AG09319 (cell line): Measurements from ENCODE around the gene UBXN10.
"Not testable (repeated sequence)": the region's sequence is repeated elsewhere in the genome, so short reads cannot be mapped to it uniquely, and the experiment has no call there.

Experiments used
- DNase-seq: peaks from one replicate; pipeline ENCODE4 v3.0.0-alpha.2; 2010; ENCODE audit warnings: low read depth; ENCODE audit errors: extremely low read depth
- CTCF ChIP-seq: IDR thresholded peaks from 2 replicates; pipeline ENCODE4 v1.5.1; 2011; ENCODE audit warnings: low read depth, mild to moderate bottlenecking, inconsistent platforms, low read length, moderate library complexity

Gene UBXN10

DNA sequence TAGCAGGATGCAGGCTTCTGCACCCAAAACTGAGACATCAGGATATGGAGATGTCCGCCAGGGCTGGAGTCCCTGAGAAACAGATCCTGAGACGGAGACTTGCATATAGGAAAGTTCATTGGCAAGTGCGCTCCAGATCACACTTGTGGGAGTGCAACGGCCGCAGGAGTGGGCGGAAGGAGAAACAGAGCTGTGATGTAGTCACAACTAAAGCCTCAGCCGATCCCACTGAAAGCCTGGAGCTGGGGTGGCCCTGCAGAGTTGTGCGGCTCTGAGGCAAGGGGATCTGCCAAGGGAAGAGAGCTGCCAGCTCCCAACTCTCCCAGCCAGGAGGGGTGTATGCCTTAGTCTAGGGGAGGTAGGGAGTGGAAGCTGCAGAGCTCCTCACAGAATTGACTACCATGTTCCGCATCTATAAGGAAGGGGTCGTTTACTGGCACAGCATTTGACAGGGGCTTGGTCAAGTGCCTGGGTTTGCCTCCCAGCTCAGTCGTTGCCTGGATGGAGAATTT is 42.5 kb downstream of the UBXN10 start:
- no peak for TF ChIP-seq CTCF
- DNase-seq = no peak

GRCh38 chr1:20229171-20229570 is 43.3 kb downstream of the UBXN10 start:
- TF ChIP-seq CTCF = no peak
- no peak for DNase-seq

DNA sequence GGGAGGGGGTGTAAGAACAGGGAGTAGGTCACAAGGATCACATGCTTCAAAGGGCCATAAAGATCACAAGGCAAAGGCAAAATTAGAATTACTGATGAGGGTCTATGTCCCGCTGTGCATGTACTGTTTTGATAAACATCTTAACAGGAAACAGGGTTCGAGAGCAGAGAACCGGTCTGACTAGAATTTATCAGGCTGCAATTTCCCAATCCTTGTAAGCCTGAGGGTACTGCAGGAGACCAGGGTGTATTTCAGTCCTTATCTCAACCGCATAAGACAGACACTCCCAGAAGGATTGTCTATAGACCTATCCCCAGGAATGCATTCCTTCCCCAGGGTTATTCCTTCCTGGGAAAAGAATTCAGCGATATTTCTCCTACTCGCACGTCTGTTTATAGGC is 46.7 kb downstream of the UBXN10 start:
- DNase-seq = not testable (repeated sequence)

DNA sequence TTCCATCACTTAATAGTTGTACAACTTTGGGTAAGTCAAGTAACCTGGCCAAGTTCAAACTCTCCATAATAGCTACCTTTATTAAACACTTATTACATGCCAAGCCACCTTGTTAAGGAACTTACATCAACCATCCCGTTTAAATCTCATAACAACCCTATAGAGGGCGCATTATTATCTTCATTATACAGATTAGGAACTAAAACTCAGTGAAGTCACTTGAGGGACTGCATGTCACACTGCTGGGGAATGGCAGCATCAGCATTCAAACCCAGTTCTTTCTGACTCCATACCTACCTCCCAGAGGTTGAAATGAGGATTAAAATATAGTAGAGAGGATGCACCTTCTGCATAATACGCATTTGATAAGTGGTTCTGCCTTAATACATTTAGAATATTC is 47.5 kb downstream of the UBXN10 start:
- no peak for DNase-seq
- peak; percentile 42 for TF ChIP-seq CTCF

GRCh38 chr1:20233866-20234265 is 48.0 kb downstream of the UBXN10 start:
- DNase-seq = no peak
- no peak for TF ChIP-seq CTCF

DNA sequence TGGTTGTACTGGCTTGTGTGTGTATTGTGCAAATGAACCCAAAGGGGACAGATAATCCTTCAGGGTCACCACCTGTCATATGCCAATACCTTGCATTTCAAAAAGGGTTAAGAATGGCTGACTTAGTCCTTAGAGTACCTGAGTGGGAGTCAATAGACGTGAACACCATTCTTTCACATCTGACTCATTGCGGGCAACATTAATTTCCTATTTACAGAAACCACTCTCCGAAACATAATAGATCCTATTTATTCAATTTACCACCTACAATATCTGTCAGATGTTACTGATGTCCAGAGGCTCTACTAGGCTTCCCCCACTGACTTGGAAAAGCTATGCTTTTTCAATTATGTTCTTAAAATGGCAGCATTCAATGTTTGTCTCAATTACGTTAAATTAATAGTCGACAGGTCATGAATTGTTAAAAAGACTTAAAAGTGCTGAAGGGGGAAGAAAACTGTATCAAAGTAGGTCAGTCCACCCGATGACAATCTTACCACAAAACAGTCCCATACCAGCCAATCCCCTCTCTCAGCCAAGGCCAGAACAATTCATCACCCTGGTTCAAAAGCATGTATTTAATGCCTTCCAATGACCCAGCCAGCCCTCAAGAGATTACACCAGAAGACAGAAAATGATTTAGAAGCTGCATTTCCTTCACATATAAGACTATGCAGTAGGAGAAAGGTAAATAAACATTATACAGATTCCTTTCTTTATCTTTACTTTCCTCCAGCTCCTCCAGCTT is 49.1 kb downstream of the UBXN10 start:
- TF ChIP-seq CTCF = no peak
- DNase-seq = no peak

DNA sequence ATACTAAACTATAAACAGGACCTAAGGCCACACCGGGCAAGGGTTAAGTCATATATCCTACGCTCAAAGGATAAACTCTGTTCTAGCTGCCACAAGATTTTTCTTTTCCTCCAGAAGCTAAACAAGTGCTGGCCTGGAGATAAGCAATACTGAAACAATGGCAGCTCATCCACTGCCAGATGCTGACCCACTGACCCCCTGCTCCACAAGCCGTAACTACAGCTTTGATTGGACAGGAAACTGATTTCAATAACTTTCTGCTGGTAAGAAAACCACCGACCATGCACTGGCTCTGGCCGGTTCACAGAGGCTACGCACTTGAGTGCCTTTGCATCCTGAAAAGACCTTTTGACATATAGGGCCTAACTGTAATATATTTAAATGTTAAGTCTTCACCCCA is 51.8 kb downstream of the UBXN10 start:
- TF ChIP-seq CTCF = no peak
- no peak for DNase-seq

- no peak for TF ChIP-seq CTCF
- DNase-seq = no peak
Observed at GRCh38 chr1:20240012-20240411, 54.1 kb downstream of the UBXN10 start.
